Retinal pigment epithelial cell (primary cell): ENCODE measurements around the gene EAPP.
A peak's percentile ranks its signal among the peaks of the same experiment; 100 is the strongest.
"Not testable (repeated sequence)": the region's sequence is repeated elsewhere in the genome, so short reads cannot be mapped to it uniquely, and the experiment has no call there.

Experiments
- DNase-seq: peaks from one replicate; pipeline ENCODE4 v3.0.0-alpha.2; 2010; ENCODE audit warnings: low read depth
- H3K4me3 ChIP-seq: 2 replicates; pipeline ENCODE4 v1.5.1; 2011; ENCODE audit warnings: mild to moderate bottlenecking, low read length, control low read depth, moderate library complexity
- TF ChIP-seq, protein P1 (sequence below): conservative IDR thresholded peaks from 2 replicates; pipeline ENCODE4 v1.5.1; 2011; ENCODE audit warnings: low read depth, low read length, control low read depth, inconsistent platforms

The EAPP gene

DNA sequence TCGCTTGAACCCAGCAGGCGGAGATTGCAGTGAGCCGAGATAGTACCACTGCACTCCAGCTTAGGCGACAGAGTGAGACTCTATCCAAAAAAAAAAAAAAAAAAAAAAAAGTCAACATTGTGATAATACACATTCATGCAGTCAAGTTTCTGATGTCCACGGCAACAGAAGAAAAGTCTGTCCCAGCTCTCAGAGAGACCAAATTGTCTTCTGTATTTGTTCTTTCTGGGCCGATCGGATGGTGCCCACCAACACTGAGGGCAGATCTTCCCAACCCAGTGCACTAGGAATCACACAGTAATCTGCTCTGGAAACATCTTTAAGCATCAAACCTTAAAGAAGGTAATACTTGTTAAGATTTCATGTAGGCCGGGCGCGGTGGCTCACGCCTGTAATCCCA is 31.6 kb downstream of the EAPP start:
- TF ChIP-seq, protein P1, sequence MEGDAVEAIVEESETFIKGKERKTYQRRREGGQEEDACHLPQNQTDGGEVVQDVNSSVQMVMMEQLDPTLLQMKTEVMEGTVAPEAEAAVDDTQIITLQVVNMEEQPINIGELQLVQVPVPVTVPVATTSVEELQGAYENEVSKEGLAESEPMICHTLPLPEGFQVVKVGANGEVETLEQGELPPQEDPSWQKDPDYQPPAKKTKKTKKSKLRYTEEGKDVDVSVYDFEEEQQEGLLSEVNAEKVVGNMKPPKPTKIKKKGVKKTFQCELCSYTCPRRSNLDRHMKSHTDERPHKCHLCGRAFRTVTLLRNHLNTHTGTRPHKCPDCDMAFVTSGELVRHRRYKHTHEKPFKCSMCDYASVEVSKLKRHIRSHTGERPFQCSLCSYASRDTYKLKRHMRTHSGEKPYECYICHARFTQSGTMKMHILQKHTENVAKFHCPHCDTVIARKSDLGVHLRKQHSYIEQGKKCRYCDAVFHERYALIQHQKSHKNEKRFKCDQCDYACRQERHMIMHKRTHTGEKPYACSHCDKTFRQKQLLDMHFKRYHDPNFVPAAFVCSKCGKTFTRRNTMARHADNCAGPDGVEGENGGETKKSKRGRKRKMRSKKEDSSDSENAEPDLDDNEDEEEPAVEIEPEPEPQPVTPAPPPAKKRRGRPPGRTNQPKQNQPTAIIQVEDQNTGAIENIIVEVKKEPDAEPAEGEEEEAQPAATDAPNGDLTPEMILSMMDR, result no peak
- no peak overlapping the region for H3K4me3 ChIP-seq
- no peak for DNase-seq

DNA sequence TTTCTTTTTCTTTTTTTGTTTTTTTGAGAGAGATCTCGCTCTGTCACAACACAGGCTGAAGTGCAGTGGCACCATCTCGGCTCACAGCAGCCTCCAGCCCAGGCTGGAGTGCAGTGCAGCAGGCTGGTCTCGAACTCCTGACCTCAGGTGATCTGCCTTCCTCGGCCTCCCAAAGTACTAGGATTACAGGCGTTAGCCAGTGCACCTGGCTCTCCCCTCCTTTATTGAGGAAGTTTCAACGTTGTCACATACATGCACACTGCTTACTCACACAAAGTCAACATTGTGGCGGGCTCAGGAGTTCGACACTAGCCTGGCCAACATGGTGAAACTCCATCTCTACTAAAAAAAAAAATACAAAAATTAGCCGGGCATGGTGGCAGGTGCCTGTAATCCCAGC is 32.0 kb downstream of the EAPP start:
- no peak for DNase-seq
- H3K4me3 ChIP-seq, result no peak overlapping the region
- TF ChIP-seq, protein P1, result no peak

DNA sequence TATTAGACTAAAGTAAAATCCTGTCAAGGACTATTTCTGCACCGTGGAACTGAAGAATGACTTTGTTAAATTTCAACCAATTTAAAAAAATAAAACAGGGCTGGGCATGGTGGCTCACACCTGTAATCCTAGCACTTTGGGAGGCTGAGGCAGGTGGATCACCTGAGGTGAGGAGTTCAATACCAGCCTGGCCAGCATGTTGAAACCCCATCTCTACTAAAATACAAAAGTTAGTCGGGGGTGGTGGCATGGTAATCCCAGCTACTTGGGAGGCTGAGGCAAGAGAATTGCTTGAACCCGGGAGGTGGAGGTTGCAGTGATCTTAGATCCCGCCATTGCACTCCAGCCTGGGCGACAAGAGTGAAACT is 34.4 kb downstream of the EAPP start:
- not testable (repeated sequence) for H3K4me3 ChIP-seq, DNase-seq

DNA sequence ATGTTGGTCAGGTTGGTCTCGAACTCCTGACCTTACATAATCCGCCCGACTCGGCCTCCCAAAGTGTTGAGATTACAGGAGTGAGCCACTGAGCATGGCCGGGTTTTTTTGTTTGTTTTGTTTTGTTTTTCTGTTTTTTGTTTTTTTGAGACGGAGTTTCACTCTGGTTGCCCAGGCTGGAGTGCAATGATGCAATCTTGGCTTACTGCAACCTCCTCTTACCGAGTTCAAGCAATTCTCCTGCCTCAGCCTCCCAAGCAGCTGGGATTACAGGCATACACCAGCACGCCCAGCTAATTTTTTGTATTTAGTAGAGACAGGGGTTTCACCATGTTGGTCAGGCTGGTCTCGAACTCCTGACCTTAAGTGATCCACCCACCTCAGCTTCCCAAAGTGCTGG is 35.5 kb downstream of the EAPP start:
- not testable (repeated sequence) for H3K4me3 ChIP-seq, DNase-seq

DNA sequence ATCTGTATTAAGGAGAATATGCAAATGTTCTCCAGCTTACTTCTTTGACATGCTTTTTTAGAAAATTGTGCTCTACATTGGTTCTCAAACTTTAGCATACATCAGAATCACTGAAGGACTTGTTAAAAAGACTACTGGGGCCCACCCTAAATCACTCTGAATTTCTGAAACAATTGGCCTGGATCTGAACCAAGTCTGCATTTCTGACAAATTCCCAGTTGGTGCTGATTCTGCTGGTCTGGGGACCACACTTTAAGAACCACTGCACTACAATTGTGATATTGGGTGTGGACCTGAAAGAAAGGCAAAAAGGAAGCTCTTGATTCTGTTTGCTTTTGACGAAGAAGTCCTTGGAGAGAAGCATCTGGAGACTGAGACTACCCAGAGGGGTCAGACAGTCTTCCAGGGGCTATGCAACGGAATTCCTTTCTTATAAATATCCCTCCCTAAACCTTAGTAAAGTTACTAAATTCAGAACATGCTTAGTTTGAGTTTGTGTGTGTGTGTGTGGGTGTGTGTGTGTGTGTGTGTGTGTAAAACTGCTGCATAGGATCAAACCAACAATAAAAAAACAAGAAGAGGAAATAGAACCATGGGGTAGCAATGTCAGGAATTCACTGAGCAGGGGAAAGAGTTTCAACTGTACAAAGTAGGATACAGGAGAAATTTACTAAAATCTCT is 36.8 kb downstream of the EAPP start:
- TF ChIP-seq, protein P1, result no peak
- no peak for DNase-seq
- H3K4me3 ChIP-seq, result no peak overlapping the region

DNA sequence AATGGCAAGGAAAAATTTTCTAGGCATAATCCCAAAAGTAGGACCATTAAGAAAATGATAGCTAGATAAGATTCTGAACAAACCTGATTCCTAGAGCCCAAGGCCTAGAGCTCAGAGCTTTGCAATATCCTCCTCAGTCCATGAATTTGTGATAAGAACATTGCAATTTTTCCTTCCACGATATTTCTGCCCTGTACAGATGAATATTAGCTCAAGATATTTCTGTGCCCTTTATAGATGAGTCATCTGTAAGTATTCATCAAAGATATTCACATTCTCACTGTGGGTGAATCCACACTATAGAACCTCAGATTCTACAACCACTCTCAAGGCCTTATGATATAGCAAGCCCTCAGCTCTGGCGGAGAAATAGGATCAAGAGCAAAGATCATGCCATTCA is 37.5 kb downstream of the EAPP start:
- H3K4me3 ChIP-seq, result no peak overlapping the region
- TF ChIP-seq, protein P1, result no peak
- no peak for DNase-seq

DNA sequence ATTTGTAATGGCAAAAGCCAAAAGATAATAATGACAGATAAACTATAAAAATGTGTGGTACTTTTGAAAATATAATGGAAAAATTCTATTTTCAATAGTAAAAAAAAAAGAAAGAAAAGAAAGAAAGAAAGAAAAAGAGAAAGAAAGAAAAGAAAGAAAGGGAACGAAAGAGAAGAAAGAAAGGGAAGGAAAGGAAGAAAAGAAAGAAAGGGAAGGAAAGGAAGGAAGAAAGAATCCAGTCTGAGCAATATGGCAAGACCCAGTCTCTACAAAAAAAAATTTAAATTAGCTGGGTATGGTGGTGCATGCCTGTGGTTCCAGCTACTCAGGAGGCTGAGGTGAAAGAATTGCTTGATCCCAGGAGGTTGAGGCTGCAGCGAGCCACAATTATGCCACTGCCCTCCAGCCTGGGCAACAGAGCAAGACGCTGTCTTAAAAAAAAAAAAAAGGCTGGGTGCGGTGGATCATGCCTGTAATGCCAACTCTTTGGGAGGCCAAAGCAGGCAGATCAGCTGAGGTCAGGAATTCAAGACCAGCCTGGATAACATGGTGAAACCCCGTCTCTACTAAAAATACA is 38.4 kb downstream of the EAPP start:
- H3K4me3 ChIP-seq, result no peak overlapping the region
- no peak for DNase-seq
- TF ChIP-seq, protein P1, result no peak

DNA sequence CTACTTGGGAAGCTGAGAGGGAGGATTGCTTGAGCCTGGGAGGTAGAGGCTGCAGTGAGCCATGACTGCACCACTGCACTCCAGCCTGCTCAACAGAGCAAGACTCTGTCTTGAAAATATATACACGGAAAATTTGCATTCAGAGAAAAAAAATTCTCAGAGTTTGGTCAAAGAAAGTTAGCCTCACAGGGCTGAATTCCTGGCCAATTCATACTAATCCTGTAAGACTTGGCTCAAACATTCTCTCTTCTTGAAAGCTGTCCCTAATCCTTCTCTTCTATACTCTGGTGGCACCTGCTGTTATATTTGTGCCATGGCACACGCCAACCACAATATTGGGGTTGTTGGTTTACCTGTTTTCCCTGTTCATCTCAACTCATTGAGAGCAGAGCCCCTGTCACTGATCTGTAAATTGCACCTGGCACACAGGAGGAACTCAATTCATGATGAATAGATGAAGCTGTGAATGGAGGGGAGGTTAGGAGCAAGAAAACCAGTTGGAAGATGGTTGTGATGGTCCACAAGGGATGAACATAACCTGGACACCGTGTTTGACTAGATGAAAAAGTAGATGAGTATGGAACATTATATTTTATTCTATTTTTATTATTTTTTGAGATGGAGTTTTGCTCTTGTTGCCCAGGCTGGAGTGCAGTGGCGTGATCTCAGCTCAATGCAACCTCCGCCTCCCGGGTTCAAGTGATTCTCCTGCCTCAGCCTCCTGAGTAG is 40.7 kb downstream of the EAPP start:
- TF ChIP-seq, protein P1, result peak; percentile 84
- DNase-seq, result peak; percentile 61

More for the DNA sequence above, 40.7 kb downstream of the EAPP start:
- H3K4me3 ChIP-seq, result no peak overlapping the region
